ENCODE data around the gene ASB3. TPM values are rescaled to one million over a fixed set of nuclear protein-coding genes. Genes with fewer than 3 reads are reported as not detected.

Gene ASB3
- total RNA-seq, 1 donor from 2014 or later: 25.2 TPM

DNA sequence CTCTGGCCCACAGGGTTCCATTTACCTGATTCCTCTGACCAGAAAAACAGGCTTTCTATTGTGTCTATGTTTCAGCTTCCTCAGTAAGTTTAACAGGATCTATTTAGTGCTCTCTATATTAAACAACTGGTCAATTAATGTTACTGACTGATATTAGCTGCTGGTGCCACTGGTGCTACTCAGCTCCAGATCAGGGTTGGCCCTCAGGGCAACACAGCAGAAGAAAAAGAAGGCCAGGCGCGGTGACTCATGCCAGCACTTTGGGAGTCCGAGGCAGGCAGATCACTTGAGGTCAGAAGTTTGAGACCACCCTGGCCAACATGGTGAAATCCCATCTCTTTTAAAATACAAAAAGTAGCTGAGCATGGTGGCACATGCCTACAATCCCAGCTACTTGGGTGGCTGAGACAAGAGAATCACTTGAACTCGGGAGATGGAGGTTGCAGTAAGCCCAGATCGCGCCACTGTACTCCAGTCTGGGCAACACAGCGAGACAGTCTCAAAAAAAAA lies 75.4 kb downstream of the ASB3 start:
- H3K9me3 Mint-ChIP-seq (ENCODE audit: unreplicated experiment): peaks cover 13% of the 10 kb centered on the region
- DNase-seq (ENCODE audit: low spot score): no peak
- no peak overlapping the region for H3K4me3 Mint-ChIP-seq (ENCODE audit: unreplicated experiment)
- TF ChIP-seq, protein P1, sequence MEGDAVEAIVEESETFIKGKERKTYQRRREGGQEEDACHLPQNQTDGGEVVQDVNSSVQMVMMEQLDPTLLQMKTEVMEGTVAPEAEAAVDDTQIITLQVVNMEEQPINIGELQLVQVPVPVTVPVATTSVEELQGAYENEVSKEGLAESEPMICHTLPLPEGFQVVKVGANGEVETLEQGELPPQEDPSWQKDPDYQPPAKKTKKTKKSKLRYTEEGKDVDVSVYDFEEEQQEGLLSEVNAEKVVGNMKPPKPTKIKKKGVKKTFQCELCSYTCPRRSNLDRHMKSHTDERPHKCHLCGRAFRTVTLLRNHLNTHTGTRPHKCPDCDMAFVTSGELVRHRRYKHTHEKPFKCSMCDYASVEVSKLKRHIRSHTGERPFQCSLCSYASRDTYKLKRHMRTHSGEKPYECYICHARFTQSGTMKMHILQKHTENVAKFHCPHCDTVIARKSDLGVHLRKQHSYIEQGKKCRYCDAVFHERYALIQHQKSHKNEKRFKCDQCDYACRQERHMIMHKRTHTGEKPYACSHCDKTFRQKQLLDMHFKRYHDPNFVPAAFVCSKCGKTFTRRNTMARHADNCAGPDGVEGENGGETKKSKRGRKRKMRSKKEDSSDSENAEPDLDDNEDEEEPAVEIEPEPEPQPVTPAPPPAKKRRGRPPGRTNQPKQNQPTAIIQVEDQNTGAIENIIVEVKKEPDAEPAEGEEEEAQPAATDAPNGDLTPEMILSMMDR (IDR thresholded peaks at IDR 0.05; ENCODE audit: unreplicated experiment): no peak
- H3K27me3 Mint-ChIP-seq (ENCODE audit: unreplicated experiment): no peaks in the 10 kb centered on the region
- no peaks in the 10 kb centered on the region for H3K4me1 Mint-ChIP-seq (ENCODE audit: unreplicated experiment)
- H3K27ac Mint-ChIP-seq (ENCODE audit: unreplicated experiment): no peak overlapping the region
- peaks cover 39% of the 10 kb centered on the region for H3K36me3 Mint-ChIP-seq (ENCODE audit: low read depth, unreplicated experiment)

DNA sequence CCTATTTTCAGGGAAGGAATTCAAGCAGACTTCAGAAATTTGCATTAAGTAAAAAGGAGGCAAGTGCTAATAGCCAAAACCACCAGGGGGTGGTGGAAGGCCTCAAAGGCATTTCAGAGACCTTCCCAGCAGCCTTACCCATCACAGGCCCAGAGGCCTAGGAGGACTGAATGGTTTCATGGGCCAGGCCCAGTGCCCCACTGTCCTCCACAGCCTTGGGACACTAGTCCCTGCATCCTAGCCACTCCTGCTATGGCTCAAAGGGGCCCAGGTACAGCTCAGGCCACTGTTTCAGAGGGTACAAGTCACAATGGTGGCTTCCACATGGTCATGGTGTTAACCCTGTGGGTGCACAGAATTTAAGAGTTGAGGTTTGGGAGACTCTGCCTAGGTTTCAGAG lies 77.8 kb downstream of the ASB3 start:
- TF ChIP-seq, protein P1 (IDR thresholded peaks at IDR 0.05; ENCODE audit: unreplicated experiment): no peak
- H3K27ac Mint-ChIP-seq (ENCODE audit: unreplicated experiment): no peak overlapping the region
- peaks cover 13% of the 10 kb centered on the region for H3K9me3 Mint-ChIP-seq (ENCODE audit: unreplicated experiment)
- no peak for DNase-seq (ENCODE audit: low spot score)
- peak overlapping the region; percentile 74 for H3K4me3 Mint-ChIP-seq (ENCODE audit: unreplicated experiment)
- no peaks in the 10 kb centered on the region for H3K4me1 Mint-ChIP-seq (ENCODE audit: unreplicated experiment)
- no peaks in the 10 kb centered on the region for H3K27me3 Mint-ChIP-seq (ENCODE audit: unreplicated experiment)
- peaks cover 39% of the 10 kb centered on the region for H3K36me3 Mint-ChIP-seq (ENCODE audit: low read depth, unreplicated experiment)

DNA sequence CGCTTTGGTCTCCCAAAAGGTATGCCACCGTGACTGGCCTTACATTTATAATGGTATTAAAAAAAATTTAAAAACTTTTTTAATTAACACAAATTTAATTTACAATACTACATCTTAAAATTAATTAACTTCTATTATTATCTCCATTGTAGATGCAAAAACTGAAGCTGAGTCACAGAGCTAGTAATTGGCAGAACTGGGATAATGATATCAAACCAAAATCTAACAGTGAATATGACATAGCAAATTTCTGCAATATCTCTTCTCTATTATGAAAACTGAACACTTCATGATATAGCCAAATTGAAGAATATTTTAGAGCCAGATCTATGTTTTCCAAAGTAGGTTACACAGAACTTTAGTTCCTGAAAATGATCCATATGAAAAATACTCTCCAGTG lies 85.5 kb downstream of the ASB3 start:
- Mint-ChIP-seq H3K4me1 (ENCODE audit: unreplicated experiment) (no peaks in the 10 kb centered on the region), H3K27ac (ENCODE audit: unreplicated experiment) (no peak overlapping the region), H3K4me3 (ENCODE audit: unreplicated experiment) (no peak overlapping the region), H3K9me3 (ENCODE audit: unreplicated experiment) (no peaks in the 10 kb centered on the region), H3K27me3 (ENCODE audit: unreplicated experiment) (no peaks in the 10 kb centered on the region), H3K36me3 (ENCODE audit: low read depth, unreplicated experiment) (peaks cover 18% of the 10 kb centered on the region)
- TF ChIP-seq, protein P1 (IDR thresholded peaks at IDR 0.05; ENCODE audit: unreplicated experiment): no peak
- no peak for DNase-seq (ENCODE audit: low spot score)

DNA sequence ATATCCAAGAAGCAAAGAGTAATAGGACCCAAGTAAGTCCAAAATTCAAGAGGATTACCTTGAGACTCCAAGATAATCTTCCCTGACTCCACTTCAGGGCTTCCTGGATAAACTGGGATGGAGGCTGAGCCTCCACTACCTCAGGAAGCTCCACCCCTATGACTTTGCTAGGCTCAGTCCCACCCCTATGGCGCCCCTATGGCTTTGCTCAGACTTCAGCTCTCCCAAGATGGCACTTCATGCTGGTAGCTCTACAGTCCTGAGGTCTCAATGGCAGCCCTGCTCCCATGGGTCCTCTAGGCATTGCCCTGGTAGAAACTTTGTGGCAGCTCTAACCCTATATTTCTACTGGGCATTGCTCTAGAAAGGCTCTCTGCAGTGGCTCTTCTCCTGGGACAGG lies 89.1 kb downstream of the ASB3 start:
- H3K4me1 Mint-ChIP-seq (ENCODE audit: unreplicated experiment): no peaks in the 10 kb centered on the region
- no peak for DNase-seq (ENCODE audit: low spot score)
- no peak overlapping the region for H3K4me3 Mint-ChIP-seq (ENCODE audit: unreplicated experiment)
- no peaks in the 10 kb centered on the region for H3K27me3 Mint-ChIP-seq (ENCODE audit: unreplicated experiment)
- H3K9me3 Mint-ChIP-seq (ENCODE audit: unreplicated experiment): no peaks in the 10 kb centered on the region
- peaks cover 18% of the 10 kb centered on the region for H3K36me3 Mint-ChIP-seq (ENCODE audit: low read depth, unreplicated experiment)
- TF ChIP-seq, protein P1 (IDR thresholded peaks at IDR 0.05; ENCODE audit: unreplicated experiment): no peak
- no peak overlapping the region for H3K27ac Mint-ChIP-seq (ENCODE audit: unreplicated experiment)

DNA sequence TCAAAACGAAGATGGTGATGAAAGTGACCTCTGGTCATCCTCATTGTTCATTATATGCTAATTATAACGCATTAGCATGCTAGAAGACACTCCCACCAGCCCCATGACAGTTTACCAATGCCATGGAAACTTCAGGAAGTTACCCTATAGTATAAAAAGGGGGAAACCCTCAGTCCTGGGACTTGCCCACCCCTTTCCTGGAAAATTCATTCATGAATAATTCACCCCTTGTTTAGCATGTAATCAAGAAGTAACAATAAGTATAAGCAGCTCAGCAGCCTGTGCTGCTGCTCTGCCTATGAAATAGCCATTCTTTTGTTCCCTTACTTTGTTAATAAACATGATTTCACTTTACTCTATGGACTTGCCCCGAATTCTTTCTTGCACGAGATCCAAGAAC lies 89.7 kb downstream of the ASB3 start:
- H3K9me3 Mint-ChIP-seq (ENCODE audit: unreplicated experiment): no peaks in the 10 kb centered on the region
- no peaks in the 10 kb centered on the region for H3K4me1 Mint-ChIP-seq (ENCODE audit: unreplicated experiment)
- H3K27ac Mint-ChIP-seq (ENCODE audit: unreplicated experiment): no peak overlapping the region
- H3K27me3 Mint-ChIP-seq (ENCODE audit: unreplicated experiment): no peaks in the 10 kb centered on the region
- TF ChIP-seq, protein P1 (IDR thresholded peaks at IDR 0.05; ENCODE audit: unreplicated experiment): no peak
- no peak overlapping the region for H3K4me3 Mint-ChIP-seq (ENCODE audit: unreplicated experiment)
- DNase-seq (ENCODE audit: low spot score): no peak
- H3K36me3 Mint-ChIP-seq (ENCODE audit: low read depth, unreplicated experiment): peaks cover 18% of the 10 kb centered on the region
